GM19023 (cell line): ENCODE data around the gene UBE2L5.
A peak's percentile ranks its signal among the peaks of the same experiment; 100 is the strongest.

Experiments used
- ATAC-seq: cut with Tn5 transposase; IDR thresholded peaks from one replicate; pipeline ENCODE4 v1.9.1; 2021; ENCODE audit warnings: mild to moderate bottlenecking, moderate library complexity; ENCODE audit not compliant: unreplicated experiment

UBE2L5 gene

GRCh38 chr13:30422054-30422839 is at the start of gene UBE2L5:
Gene UBE2L5, plus strand, starts transcription at chr13:30422493. Its CDS starts 5,498 bp downstream, at chr13:30427991.
- ATAC-seq: peak; percentile 87

GRCh38 chr13:30373727-30374126 is 48.6 kb upstream of the UBE2L5 start:
- ATAC-seq: no peak

DNA sequence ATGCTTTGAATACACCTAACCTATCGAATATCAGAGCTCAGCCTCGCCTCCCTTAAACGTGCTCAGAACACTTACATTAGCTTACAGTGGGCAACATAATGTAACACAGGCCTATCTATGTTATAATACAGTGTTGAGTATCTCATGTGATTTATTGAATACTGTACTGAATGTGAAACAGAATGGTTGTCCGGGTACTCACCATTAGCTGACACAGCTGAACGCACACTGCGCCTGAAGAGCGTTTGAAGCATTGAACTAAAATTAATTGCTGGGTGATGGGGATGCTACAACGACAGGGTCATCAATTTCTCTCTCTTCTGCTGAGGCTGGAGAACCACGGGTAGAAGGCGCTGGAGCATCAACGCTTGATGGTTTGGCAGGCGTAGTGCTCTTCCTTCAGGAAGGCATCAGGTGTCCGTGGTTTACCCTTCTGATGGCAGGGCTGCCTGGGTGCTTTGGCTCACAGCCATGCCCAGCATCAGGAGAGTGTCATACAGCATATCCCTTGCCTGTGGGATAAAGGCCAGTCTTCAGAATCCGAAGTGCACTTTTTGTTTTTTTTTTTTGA is 46.9 kb upstream of the UBE2L5 start:
- no peak for ATAC-seq

- ATAC-seq: peak; percentile 64
Observed at GRCh38 chr13:30376426-30377311, 45.6 kb upstream of the UBE2L5 start.

DNA sequence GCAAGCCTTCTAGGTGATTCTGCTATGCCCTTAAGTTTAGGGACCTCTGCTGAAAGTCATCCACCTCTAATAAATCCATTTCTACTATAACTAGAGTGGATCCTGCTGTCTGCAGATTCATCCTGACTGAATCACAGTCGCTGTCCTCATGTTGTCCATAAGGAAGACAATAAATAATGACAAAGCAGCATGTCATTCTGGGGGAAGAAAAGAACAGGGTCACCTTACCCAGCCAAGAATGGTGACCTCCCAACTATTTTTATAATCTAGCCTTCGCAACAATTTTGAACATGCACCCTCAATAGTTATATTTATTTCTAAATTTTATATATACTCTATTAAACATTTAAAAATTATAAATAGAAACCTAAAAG is 45.0 kb upstream of the UBE2L5 start:
- ATAC-seq: no peak

- ATAC-seq: no peak
Observed at GRCh38 chr13:30378191-30378590, 44.1 kb upstream of the UBE2L5 start.

- ATAC-seq: no peak
Observed at GRCh38 chr13:30381049-30381448, 41.2 kb upstream of the UBE2L5 start.

GRCh38 chr13:30382836-30383525 is 39.3 kb upstream of the UBE2L5 start:
- ATAC-seq: no peak

DNA sequence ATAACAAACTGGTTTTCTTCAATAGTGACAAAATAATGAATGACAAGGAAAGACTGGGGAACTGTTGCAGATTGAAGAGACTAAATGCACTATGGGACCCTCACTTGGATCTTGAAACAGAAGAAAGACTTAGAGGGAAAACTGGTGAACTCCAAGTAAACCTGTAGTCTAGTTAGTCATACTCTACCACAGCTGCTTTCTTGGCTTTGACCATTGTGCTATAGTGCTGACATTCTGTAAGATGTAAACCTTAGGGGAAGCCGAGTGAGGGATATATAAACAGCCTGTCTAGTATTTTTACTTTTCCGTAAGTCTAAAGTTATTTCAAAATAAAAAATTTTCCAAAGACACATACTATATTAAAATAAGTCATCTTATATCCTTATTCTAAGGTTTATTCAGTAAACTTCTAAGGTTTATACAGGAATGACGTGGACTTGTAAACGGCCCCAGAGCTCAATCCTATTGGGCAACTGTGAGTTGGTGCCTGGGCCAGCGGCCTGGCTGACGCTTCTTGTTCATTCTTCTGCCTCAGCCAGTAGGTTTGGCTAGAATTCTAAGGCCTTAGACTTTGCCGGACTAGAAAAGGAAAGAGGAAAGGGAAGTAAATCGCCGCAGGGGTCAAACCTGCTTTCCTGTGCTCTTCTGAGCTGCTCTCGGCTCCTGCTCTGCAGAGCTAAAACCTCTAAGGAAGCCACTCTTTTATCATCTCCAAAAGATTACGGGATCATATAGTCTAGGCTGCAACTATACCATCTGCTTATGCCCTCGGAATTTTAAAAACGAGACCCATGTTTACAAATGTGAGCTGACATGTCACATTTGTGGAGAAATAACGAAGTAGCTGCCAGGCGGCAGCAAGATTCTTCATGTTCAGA is 33.6 kb upstream of the UBE2L5 start:
- ATAC-seq: no peak

DNA sequence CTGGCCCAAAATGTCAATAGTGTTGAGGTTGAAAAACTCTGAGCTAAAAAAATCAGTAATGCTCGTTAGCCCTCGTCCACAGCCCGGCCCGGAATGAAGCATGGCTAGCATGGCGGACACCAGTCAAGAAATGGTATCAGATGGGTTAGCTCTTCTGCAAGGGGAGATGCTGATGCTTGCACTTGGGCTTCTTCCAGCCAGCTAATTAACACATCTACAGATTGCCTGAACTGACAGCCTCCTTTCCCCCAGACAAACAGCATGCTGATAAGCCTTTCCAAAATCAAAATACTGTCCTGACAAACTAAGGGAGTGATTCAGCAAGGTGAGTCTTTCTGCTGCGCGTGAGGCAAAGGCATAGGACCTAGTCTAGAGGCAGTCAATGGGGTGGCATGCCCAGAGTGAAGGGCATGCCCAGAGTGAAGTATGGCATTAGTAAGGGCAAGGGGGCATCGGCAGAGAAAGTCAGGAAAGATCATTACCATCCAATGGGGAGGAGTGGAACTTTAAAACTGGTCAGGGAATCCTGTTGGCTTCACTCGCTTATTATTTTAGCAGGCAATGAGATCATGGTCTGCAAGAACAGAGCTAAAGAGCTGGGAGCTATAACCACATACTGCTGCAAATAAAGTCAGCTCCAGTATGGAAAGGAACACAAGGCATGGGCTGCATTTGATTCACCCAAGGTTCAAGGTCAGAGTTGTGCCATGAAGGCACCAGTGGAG is 30.2 kb upstream of the UBE2L5 start:
- no peak for ATAC-seq

DNA sequence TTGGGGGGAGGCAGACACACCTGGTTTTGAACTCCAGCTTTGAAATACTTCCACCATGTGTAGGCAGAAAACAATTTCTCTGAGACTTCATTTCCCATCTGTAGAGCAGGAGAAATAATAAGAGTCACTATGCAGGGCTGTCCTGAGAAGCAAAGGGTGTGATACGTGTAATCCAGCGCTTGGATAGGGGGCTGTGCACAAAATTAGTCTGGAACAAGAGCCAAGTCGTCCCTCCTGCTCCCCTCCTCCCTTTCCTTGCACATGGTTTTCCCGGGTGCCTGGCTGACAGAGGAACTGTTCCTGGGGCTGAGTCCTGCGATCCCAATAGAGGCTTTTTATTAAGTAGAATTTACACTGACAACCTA is 29.6 kb upstream of the UBE2L5 start:
- ATAC-seq: no peak

- ATAC-seq: peak; percentile 67
Observed at GRCh38 chr13:30394751-30395191, 27.5 kb upstream of the UBE2L5 start.

DNA sequence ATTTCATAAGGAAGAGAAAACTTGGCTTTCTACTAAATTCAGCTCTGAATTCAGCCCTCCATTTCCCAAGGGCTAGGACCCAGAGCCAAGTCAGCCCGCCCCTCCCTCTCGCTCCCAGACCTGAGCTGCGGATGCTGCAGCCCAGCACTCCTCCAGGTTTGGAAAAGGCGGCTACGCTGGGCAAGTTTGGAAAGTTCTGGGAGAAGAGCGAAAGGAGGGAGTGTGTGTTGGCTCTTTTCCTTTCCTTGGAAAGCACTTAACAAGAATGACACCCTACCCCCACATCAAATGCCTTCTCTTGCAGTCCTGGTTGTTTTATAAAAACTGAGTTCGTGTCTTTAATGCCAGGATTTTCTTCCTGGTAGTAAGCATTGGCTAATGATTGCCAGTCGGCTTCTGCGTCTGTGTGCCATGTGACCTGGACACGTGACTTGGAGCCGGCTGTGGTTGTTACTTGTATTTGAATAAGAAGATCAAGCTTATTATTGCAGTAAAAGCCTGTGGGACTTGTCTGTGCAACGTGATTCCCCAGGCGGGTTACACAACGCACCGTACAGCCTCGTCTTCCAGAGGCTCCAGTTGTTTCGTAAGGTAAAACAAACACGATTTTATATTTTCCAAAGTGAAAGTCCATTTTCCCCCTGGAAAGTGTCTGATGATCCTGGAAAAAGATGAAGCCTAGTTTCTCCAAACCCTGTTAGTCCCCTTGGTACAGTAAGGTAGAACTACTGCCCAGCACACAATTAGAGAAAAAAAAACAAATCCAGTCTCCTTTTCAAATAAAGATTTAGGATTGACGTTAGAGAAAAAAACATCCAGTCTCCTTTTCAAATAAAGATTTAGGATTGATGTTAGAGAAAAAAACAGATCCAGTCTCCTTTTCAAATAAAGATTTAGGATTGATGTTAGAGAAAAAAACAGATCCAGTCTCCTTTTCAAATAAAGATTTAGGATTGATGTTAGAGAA is 26.8 kb upstream of the UBE2L5 start:
- ATAC-seq: peak; percentile 65

DNA sequence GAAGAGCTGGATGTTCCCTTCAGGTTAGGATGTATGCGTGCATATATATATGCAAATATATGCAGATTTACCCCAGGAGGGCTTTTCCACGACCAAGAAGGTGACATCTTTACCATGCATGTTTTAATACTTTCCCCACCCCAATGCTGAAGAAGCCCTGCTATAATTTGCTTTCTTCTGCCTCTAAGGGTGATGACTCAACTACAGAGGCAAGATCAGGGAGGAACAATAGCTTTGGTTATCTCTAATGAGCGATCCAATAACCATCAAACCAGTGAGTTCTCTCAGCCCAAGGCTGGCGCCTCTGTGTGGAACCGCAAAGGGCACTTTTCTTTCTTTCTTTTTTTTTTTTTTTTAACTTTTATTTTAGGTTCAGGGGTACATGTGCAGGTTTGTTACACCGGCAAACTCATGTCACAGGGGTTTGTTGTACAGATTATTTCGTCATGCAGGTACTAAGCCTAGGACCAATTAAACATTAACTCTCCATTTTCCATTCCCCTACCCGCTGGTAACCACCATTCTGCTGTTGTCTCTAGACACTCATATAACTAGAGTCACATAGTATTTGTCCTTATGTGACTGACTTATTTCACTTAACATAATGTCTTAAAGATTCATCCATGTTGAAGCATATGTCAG is 25.7 kb upstream of the UBE2L5 start:
- ATAC-seq: no peak

DNA sequence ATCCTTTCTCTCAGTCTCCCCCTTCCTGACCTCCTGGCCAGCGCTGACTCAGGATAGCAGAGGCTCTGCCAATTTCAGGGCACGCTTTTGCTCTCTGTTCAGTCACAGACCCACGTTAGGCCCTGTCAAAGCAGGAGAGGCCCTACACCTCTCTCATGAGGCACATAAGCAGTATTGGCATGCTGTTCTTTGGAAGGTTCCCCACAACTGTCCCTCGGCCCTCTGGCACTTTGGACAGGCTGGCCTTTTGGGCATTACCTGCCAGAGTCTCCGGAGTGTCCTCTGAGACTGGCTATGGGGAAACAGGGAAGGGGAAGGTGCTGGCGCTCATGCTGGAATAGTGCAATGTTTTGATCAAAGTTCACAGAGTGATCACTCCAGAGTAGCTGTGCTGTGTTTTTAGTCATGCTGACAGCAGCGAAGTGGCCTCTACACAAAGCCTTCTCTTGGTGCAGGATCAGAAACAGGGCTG is 23.7 kb upstream of the UBE2L5 start:
- ATAC-seq: no peak

GRCh38 chr13:30400376-30400775 is 21.9 kb upstream of the UBE2L5 start:
- ATAC-seq: no peak

- no peak for ATAC-seq
Observed at GRCh38 chr13:30401347-30401746, 20.9 kb upstream of the UBE2L5 start.

DNA sequence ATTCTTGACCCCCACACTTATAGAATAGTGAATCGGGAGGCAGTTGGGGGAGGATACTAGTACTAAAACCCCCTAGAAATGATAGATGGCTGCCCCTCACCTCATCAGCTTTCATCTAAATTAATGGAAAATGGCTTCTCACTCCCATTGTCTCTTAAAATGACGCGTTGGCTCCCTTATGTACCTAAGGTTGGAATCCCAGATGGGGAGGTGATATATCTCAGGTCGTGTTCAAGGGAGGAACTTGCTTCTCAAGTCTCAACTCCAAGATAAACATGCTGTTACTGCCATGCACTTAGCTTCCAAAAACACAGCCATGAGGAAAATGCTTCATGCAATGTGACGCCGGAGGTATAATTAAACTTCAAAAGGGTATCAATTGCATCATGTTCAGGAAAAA is 18.8 kb upstream of the UBE2L5 start:
- ATAC-seq: no peak
